ENCODE results near the gene DIAPH2. TPM values are rescaled to one million over a fixed set of nuclear protein-coding genes. Genes with fewer than 3 reads are reported as not detected.

The DIAPH2 gene
- total and polyA plus RNA-seq, 2 experiments from 2014 or later = 16.2 to 56.6 TPM

DNA sequence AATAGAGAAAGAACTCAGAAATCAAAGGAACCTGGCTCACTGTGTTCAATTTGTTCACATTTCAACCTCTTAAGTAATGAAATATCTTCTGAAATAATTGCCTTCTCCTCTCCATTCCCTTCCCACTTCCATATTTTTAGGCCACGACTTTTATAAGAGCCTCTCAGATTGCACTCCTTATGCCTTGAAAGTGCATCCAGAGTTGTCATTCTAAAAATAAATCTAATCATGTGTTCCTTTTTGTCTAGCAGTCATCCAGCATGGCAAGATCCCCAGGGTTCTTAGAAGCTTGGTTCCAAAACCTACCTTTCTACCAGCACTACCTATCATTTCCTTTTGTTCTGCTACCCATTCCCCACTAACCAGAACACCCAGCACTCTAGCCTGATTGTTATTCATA lies 156.7 kb downstream of the DIAPH2 start:
- Histone ChIP-seq H3K4me3 (no peak overlapping the region), H3K27me3 (ENCODE audit: insufficient read depth) (no peaks in the 10 kb centered on the region), H3F3A (replicated peaks; ENCODE audit: low read depth) (no peaks in the 10 kb centered on the region), H3K36me3 (ENCODE audit: insufficient read depth) (no peaks in the 10 kb centered on the region), H3K79me2 (replicated peaks; ENCODE audit: insufficient read depth) (no peaks in the 10 kb centered on the region), H3K4me1 (ENCODE audit: insufficient read depth) (peaks cover 30% of the 10 kb centered on the region), H4K20me1 (replicated peaks; ENCODE audit: insufficient read depth) (no peaks in the 10 kb centered on the region), H3K4me2 (peak overlapping the region; percentile 38; the same call in 1 of the 2 replicates), H3K9me2 (ENCODE audit: insufficient read depth) (no peaks in the 10 kb centered on the region), H3K27ac (ENCODE audit: low read depth) (peak overlapping the region; percentile 91; the same call in 1 of the 2 replicates), H2AFZ (no peak overlapping the region)
- Mint-ChIP-seq H3K4me1 (peaks cover 34% of the 10 kb centered on the region), H3K9me3 (no peaks in the 10 kb centered on the region), H3K27me3 (ENCODE audit: insufficient read depth, low read depth, poor library complexity) (no peaks in the 10 kb centered on the region), H3K36me3 (ENCODE audit: low read depth) (no peaks in the 10 kb centered on the region), H3K27ac (peak overlapping the region; percentile 54), H3K4me3 (no peak overlapping the region)
- DNase-seq (ENCODE audit: low spot score) = no peak
- no peak for TF ChIP-seq CTCF (conservative IDR thresholded peaks at IDR 0.05; ENCODE audit: low read depth in 2 of 2)
- no peak for TF ChIP-seq ZNF331 (CRISPR knock-in tag; IDR thresholded peaks at IDR 0.05; ENCODE audit: low read depth)
- no peak for TF ChIP-seq ETS1 (IDR thresholded peaks at IDR 0.05)
- no peak for TF ChIP-seq REST (IDR thresholded peaks at IDR 0.05; ENCODE audit: unreplicated experiment)
- TF ChIP-seq STAT1 (IDR thresholded peaks at IDR 0.05; ENCODE audit: unreplicated experiment) = no peak
- no peak for TF ChIP-seq ZNF114 (CRISPR knock-in tag; IDR thresholded peaks at IDR 0.05)
- no peak for TF ChIP-seq ZNF462 (CRISPR knock-in tag; IDR thresholded peaks at IDR 0.05)
- no peak for TF ChIP-seq EZH2phosphoT487 (IDR thresholded peaks at IDR 0.05; ENCODE audit: unreplicated experiment)
- no peak for TF ChIP-seq EZH2 (IDR thresholded peaks at IDR 0.05; ENCODE audit: low read depth, unreplicated experiment)
- TF ChIP-seq CREB1 (CRISPR knock-in tag; IDR thresholded peaks at IDR 0.05; ENCODE audit: low read depth) = no peak
- no peak for TF ChIP-seq JUNB (IDR thresholded peaks at IDR 0.05; ENCODE audit: unreplicated experiment)
- no peak for ATAC-seq

Data from GM23338 (cell line).